Dedifferentiated amniotic fluid mesenchymal stem cell (primary cell): Measurements from ENCODE around the gene PGBD5.

Experiments used
- DNase-seq: peaks from one replicate; pipeline ENCODE4 v3.0.0-alpha.2; 2016; ENCODE audit errors: extremely low spot score

Gene PGBD5

GRCh38 chr1:230322967-230323547 is 103.1 kb downstream of the PGBD5 start:
- no peak for DNase-seq

DNA sequence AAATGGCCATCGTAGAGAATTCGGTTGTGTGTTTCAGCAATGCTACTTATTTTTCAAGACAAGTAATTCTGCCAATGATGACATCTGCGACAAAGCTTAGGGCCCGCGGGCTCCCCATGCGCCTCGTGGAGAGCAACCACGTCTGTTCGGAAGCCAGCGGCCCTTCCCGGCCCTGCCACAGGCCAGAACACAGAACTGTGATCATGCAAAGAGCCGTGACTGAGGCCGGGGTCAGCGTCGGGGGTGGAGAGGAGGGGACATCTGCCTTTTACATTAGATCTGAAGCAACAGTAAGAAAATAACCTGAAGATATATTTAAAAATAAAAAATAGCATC is 103.7 kb downstream of the PGBD5 start:
- no peak for DNase-seq

DNA sequence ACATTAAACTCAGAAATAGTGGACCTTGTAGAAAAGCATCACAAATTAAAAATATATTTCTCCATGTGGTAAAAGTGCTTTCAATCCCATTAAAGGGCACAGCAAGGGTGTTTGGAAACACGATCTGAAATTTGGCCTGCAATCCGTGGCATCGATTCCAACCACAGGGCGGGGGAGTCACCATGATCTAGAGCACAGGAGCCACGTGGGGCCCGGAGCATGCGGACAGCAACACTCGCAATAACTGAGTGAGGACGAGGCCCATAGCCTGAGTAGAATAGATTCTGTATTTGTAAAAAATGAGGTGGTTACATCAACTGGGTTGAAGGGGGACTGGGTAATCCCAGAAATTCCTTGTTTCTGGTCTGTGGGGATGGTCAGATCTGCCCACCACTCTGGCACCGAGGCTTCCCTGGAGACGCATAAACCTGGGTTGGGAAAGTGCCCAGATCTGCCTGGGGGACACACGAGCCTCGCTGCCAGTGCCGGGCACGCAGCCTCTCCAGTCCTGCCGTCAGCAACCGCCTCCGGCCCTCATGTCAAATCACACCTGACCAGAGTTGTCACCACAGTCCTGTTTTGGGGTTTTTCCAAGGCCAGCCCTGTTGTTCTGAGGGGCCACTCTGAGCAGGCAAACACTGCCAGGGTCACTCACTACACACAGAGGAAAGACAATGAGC is 104.3 kb downstream of the PGBD5 start:
- no peak for DNase-seq

- no peak for DNase-seq
Measured at GRCh38 chr1:230321341-230321740, 104.8 kb downstream of the PGBD5 start.

- no peak for DNase-seq
Measured at GRCh38 chr1:230320804-230321203, 105.3 kb downstream of the PGBD5 start.

GRCh38 chr1:230319014-230319747 is 107.0 kb downstream of the PGBD5 start:
- DNase-seq = no peak

DNA sequence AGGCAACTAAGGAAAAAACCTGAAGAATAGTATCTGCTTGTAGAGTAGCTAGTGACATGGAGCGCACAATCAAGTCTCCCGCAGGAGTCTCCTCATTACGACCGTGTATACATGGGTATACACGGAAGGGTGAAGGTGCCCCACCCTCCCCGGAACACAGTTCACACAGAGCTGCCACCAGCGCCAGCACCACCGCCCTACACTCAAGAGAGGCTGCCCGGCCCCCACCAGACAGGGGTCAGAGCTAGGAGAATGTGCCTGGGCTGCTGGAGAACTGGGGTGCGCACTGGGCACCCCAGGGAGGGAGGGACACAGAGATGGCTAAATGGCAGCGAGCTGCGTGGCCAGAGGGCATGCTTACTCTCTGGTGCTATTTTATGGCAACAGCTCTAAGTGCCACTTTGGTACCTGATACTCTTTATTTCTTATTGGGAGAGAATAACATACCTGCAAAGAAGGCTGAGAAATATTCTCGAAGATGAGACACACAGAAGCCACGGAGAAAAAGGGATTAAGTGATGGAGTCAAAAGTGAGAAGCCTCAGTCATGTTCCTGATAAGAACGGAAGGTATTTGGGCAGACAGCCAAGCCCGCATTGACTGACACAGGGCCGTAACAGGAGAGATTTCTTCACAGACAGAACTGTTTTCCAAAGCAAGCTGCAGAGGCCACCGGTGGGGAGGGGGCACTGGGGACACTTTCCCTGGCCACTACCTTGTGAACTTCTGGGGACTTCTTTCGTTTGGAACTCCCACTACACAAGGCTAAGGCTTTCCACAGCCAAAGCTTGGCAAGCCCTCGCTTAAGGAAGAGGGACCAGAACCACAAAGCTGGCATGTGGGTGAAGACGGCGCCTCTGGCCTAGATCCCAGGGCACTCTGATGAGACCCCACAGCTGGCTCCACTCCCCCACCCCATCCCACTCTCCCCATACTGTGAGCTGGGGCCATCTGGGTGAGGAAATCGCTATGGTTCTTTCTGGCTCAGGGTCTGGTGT is 108.0 kb downstream of the PGBD5 start:
- no peak for DNase-seq

GRCh38 chr1:230316864-230317745 is 109.0 kb downstream of the PGBD5 start:
- no peak for DNase-seq

DNA sequence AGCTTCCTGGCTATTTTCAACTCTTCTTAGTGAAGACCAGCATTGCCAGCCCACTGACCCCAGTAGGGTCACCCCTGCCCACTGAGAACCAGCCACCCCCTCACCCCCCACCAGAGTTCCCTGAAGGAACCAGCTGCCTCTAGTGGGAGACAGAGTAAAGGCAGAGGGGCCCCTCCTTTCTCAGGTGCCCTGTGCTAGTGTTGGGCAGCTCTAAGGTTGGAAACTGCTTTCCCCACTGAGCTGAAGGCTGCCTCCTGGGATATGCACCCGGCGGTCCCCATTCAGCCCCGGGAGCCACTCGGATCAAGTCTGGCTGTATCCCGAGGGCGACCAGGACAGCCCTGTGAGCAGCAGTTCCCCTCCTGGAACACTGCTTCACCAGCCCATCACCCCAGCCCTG is 111.0 kb downstream of the PGBD5 start:
- no peak for DNase-seq

GRCh38 chr1:230314142-230314470 is 112.0 kb downstream of the PGBD5 start:
- DNase-seq = no peak

GRCh38 chr1:230313453-230314141 is 112.5 kb downstream of the PGBD5 start:
- DNase-seq = no peak

DNA sequence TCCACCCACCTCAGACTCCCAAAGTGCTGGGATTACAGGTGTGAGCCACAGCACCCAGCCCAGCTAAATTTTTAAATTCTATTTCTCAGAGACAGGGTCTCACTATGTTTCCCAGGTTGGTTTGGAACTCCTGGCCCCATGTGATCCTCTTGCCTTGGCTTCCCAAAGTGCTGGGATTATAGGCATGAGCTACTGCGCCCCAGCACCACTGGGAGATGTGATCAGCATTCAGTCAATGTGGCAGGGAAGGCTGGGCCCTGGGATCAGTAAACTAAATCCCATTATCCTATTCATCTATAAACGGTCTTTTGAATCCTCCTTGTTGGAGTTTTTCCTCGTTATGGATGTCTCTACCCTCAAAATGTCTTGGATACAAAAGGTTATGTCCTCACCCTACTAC is 113.5 kb downstream of the PGBD5 start:
- DNase-seq = no peak

DNA sequence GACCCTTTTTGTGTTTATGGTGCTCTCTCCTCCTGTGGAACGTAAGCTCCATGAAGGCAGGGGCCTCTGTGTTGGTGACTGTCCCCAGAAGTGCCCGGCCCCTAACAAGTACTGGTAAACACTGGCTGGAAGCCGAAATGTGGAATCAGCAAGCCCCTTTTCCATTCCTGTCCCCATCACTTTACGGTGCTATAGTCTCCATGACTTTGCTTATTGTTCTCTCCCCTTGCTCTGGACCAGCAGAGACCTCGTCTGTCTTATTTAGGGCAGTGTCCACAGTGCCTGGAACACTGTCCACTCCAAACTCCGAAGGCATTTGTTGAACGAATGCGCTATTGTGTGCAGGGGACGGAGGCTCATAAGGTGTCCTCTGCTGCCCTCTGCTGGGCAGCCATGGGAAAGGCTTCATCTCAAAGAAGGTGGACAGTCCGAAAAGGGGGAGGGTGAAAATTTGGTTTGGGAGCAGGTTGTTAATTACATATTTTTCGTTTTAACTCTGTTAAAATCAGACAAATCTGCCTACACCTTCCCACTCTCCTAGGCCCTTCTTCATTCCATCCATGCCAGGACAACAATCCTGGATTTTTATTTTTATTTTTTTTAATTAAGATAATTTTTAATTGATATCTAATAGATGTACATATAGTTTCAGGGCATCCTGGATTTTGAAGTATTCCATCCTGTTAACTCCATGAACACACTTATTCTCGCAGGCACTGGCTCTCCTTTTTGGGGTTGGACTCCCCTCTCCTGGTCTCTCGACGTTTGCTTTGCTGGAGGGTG is 115.6 kb downstream of the PGBD5 start:
- peak; percentile 54 for DNase-seq

- DNase-seq = no peak
Measured at GRCh38 chr1:230309646-230310177, 116.4 kb downstream of the PGBD5 start.

DNA sequence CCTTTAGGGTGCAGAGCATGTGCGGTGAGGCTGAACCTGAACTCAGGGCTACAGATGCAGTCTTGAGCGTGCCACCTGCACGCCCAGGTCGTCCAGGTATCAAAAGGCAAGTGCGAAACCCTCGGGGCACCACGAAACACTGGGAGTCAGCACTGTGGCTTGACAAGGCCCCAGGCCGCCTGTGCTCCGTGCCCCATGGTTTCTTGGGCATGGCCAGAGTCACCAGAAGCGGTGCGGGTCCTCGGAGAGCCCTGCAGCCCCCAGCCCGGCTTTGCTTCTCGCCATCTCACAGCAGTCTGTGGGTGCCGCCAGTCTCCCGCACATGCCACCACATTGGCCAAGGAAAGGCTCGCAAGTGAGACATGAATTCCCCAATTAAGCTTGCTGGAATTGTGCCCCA is 117.3 kb downstream of the PGBD5 start:
- no peak for DNase-seq

DNA sequence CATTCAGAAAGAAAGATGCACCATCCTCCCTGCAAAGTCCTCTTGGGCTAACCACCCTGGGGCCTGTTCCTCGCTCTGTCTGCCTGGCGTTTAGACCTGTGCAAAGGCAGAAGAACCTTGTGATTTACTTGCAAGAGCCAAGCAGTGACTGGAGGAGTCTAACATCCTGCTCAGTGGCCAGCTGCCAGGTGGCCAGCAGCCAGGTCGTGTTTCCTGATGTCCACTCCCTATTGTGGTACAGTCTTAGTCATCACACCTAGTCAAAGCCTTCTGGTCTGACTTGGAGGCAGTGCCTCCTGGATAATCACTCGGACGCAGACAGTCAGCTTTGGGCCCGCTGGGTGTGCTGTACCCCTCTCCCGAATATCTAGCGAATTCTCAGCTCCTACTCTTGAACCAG is 118.1 kb downstream of the PGBD5 start:
- no peak for DNase-seq

- no peak for DNase-seq
Measured at GRCh38 chr1:230307213-230307612, 118.9 kb downstream of the PGBD5 start.

DNA sequence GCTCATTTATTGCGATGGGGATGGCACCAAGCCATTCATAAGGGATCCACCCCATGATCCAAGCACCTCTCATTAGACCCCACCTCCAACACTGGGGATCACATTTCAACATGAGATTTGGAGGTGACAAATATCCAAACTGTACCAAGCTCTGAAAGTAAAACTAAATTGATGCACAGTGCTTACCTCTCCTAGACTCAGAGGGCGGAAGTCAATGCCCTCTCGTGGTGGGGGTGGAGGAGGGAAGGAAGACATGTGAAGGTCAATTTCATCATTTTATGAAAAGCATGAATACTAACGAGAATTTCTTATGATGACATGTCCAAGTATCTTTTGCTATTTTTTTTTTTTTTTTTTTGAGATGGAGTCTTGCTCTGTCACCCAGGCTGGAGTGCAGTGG is 120.0 kb downstream of the PGBD5 start:
- no peak for DNase-seq

DNA sequence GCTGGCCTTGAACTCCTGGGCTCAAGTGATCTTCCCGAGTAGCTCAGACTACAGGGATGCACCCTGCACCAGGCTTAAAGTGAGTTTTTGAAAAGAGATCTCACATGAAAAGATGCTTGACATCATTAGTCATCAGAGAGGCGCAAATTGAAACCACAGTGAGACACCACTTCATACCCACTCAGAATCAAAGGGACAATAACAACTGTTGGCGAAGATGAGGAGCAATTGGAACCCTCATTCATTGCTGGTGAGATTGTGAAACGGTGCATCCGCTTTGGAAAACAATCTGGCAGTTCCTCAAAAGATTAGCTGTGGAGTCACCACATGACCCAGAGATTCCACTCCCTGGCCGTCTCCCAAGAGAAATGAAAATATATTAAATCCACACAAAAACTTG is 122.3 kb downstream of the PGBD5 start:
- no peak for DNase-seq

DNA sequence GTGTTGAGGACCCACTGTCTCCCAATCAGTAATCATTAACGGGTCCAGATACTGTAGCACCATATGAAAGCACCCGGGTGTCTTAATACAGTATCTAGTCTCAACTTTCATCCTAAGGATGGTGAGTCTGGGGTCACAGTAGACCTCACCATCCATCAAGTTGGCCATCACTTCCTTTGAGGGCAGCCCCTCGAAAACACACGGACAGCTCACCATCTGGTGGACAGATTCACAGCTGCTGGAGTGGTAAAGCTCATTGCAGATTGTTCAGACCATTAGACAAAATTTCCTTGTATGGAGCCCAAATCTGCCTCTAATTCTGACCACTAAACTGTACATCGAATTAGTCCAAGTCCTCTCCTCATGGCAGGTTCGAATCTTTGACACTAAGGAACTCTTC is 123.1 kb downstream of the PGBD5 start:
- DNase-seq = no peak
